Measurements from ENCODE around the gene MYO18A.

Gene MYO18A

GRCh38 chr17:29168079-29168758, 12.0 kb downstream of the MYO18A start:
- DNase-seq (ENCODE audit: low spot score): no peak

GRCh38 chr17:29167393-29168078, 12.7 kb downstream of the MYO18A start:
- DNase-seq (ENCODE audit: low spot score): no peak

DNA sequence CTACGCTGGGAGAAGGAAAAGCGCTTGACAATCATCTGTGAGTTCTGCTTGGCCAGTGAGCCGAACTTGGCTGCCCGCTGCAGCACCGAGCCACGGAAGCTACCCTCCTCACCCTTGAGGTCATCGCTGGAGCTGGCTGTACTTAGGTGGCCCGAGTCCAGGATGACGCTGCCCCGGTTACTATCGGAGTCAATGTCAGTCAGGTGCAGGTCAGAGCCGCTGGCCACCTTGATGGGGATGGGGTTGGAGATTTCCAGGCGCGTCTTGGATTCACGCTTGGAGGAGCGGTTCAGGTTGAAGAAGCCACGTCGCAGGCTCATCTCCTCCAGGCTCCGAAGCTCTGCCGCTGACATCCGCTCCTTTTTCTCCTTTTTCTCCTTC, 13.7 kb downstream of the MYO18A start:
- no peak for DNase-seq (ENCODE audit: low spot score)

- no peak for DNase-seq (ENCODE audit: low spot score)
Measured at GRCh38 chr17:29165800-29166506, 14.2 kb downstream of the MYO18A start.

GRCh38 chr17:29165261-29165660, 14.9 kb downstream of the MYO18A start:
- DNase-seq (ENCODE audit: low spot score): no peak

GRCh38 chr17:29163563-29163962, 16.6 kb downstream of the MYO18A start:
- no peak for DNase-seq (ENCODE audit: low spot score)

- DNase-seq (ENCODE audit: low spot score): no peak
Measured at GRCh38 chr17:29162909-29163341, 17.3 kb downstream of the MYO18A start.

GRCh38 chr17:29162082-29162908, 17.9 kb downstream of the MYO18A start:
- DNase-seq (ENCODE audit: low spot score): no peak

DNA sequence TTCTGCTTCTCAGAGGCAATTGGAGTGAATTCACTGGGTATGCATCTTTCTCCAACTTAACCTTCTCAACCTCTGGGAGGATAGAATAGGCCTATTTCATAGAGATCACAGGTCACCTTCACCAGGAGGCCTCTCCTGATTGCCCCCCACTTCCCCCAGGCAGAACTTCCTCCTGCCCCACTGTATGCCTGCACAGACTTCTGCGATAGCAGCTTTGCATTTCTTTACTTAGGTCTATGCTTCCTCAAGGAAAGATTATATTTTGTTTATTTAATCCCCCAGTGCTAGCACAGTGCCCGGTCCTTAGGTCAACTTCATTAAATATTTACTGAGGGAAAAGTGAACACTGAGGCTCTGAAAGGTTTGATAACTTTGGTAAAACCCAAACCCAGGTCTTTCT, 19.9 kb downstream of the MYO18A start:
- DNase-seq (ENCODE audit: low spot score): no peak

- no peak for DNase-seq (ENCODE audit: low spot score)
Measured at GRCh38 chr17:29159306-29159860, 20.8 kb downstream of the MYO18A start.

DNA sequence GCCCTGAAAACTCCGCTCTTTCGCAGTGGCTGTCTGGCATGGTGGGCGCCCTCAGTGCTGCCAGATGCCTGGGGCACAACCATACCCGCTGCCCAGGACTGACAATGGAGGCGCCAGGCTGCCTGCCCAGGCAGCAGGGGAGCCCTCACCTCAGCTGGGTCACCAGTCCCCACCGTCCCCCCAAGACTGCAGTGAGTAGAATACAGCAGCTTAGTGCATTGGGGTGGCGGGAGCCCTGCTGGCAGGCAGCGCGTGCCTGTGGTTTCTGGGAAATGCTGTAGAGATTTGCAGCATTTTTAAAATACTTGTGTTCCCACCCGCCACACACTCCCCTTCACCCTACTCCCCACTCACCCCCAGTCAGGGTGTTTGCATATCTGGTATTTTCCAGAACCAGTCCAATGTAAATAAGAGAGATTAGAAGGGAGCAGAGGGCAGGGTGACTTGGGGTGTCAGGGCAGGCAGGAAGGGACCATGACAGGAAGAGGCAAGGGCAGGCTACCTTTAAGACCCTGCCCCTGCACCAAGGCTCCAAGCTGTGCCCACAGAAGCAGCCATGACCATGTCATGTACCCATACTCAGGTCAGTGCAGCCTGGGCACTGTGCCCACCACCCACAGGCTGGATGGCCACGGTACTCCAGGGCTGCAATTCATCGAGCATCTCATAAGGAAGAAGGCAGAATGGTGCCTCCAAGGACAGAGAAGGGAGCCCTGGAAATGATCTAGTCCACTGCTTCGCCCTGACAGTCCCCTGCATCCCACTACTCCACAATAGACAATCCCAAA, 21.5 kb downstream of the MYO18A start:
- DNase-seq (ENCODE audit: low spot score): no peak

- no peak for DNase-seq (ENCODE audit: low spot score)
Measured at GRCh38 chr17:29158096-29158487, 22.1 kb downstream of the MYO18A start.

DNA sequence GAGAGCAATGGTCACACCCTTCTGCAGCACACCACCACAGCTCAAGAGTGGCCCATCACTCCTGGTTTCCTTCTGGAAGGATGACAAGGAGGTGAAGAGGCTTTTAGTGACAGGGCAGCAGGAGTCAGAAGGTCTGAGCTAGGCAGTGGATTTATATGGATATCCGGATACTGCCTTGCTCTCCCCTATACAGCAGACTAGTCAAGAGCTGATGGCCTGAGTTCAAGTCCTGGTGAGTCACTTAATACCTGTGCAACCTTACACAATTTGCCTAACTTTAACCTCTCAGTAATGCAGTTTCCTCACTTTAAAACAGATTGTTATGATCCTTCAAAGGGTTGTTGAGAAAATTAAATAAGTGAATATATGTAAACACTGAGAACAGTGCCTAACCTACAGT, 22.9 kb downstream of the MYO18A start:
- DNase-seq (ENCODE audit: low spot score): no peak

- no peak for DNase-seq (ENCODE audit: low spot score)
Measured at GRCh38 chr17:29156781-29157180, 23.4 kb downstream of the MYO18A start.

- DNase-seq (ENCODE audit: low spot score): no peak
Measured at GRCh38 chr17:29155966-29156338, 24.2 kb downstream of the MYO18A start.

GRCh38 chr17:29155227-29155965, 24.8 kb downstream of the MYO18A start:
- DNase-seq (ENCODE audit: low spot score): no peak

GRCh38 chr17:29154516-29155226, 25.5 kb downstream of the MYO18A start:
- peak; percentile 81 for DNase-seq (ENCODE audit: low spot score)

- peak; percentile 85 for DNase-seq (ENCODE audit: low spot score)
Measured at GRCh38 chr17:29151567-29151966, 28.6 kb downstream of the MYO18A start.

- DNase-seq (ENCODE audit: low spot score): no peak
Measured at GRCh38 chr17:29150161-29150560, 30.0 kb downstream of the MYO18A start.
